ENCODE results near the gene RNU1-3. TPM values are rescaled to one million over a fixed set of nuclear protein-coding genes. Genes with fewer than 3 reads are reported as not detected.
A peak's percentile ranks its signal among the peaks of the same experiment; 100 is the strongest.

RNU1-3 gene
- total and polyA plus RNA-seq, 9 of the 15 experiments (the other 6 are each of a cell fraction or from before 2014, with no cell fraction given): under 0.01 to 32,823 (median 2,538) TPM; not detected in 4

- no peak for TF ChIP-seq EWSR1 (IDR thresholded peaks at IDR 0.05; ENCODE audit: borderline replicate concordance, low read depth, partially characterized antibody)
- peak; percentile 80 for TF ChIP-seq ZKSCAN1 (IDR thresholded peaks at IDR 0.05; ENCODE audit: low read depth, low read length)
- TF ChIP-seq, protein P1, sequence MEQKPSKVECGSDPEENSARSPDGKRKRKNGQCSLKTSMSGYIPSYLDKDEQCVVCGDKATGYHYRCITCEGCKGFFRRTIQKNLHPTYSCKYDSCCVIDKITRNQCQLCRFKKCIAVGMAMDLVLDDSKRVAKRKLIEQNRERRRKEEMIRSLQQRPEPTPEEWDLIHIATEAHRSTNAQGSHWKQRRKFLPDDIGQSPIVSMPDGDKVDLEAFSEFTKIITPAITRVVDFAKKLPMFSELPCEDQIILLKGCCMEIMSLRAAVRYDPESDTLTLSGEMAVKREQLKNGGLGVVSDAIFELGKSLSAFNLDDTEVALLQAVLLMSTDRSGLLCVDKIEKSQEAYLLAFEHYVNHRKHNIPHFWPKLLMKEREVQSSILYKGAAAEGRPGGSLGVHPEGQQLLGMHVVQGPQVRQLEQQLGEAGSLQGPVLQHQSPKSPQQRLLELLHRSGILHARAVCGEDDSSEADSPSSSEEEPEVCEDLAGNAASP (IDR thresholded peaks at IDR 0.05): no peak
- TF ChIP-seq HDAC1 (IDR thresholded peaks at IDR 0.05): peak in 1 of 2 experiments; percentile 78; a peak in 2 of 4 replicates
- TF ChIP-seq TFAM (CRISPR knock-in tag; conservative IDR thresholded peaks at IDR 0.05): no peak
- TF ChIP-seq ZNF197 (CRISPR knock-in tag; IDR thresholded peaks at IDR 0.05; ENCODE audit: low read depth): 0 out of 2 replicates have a peak, but pooled peaks have one; percentile 37
- TF ChIP-seq CBX3 (IDR thresholded peaks at IDR 0.05; ENCODE audit: borderline replicate concordance in 1 of 2, low read length in 2 of 2): peak in 1 of 2 experiments; percentile 71; a peak in 2 of 3 replicates
- no peak for TF ChIP-seq NR2C2 (CRISPR knock-in tag; IDR thresholded peaks at IDR 0.05)
- no peak for TF ChIP-seq NR2C2 (tag; IDR thresholded peaks at IDR 0.05)
- no peak for TF ChIP-seq HDAC2 (IDR thresholded peaks at IDR 0.05)
- no peak for TF ChIP-seq NELFE (IDR thresholded peaks at IDR 0.05; ENCODE audit: insufficient read depth, insufficient read length)
- peak in 1 of 2 experiments; percentile 25; a peak in 1 of 4 replicates for TF ChIP-seq ARNT (IDR thresholded peaks at IDR 0.05)
- TF ChIP-seq EHMT2 (IDR thresholded peaks at IDR 0.05): no peak
- peak; percentile 64; the same call in 1 of the 2 replicates for TF ChIP-seq FOXJ2 (tag; IDR thresholded peaks at IDR 0.05)
- TF ChIP-seq ZNF41 (CRISPR knock-in tag; conservative IDR thresholded peaks at IDR 0.05): 0 out of 2 replicates have a peak, but pooled peaks have one; percentile 55
- peak; percentile 68 for TF ChIP-seq ZNF24 (IDR thresholded peaks at IDR 0.05)
- 0 out of 2 replicates have a peak, but pooled peaks have one; percentile 19 for TF ChIP-seq ELF2 (CRISPR knock-in tag; IDR thresholded peaks at IDR 0.05)
- TF ChIP-seq CSDE1 (IDR thresholded peaks at IDR 0.05): peak in 1 of 2 experiments; percentile 89; a peak in 2 of 4 replicates
- no peak for TF ChIP-seq HNRNPK (IDR thresholded peaks at IDR 0.05; ENCODE audit: low read depth, low read length, poor library complexity, severe bottlenecking)
- TF ChIP-seq CBFA2T2 (conservative IDR thresholded peaks at IDR 0.05): no peak
- no peak for TF ChIP-seq CEBPZ (IDR thresholded peaks at IDR 0.05; ENCODE audit: borderline replicate concordance, low read depth, low read length)
- no peak for TF ChIP-seq SNIP1 (IDR thresholded peaks at IDR 0.05; ENCODE audit: low read depth)
- no peak for TF ChIP-seq GTF2F1 (IDR thresholded peaks at IDR 0.05; ENCODE audit: low read depth, low read length)
- peak in 1 of 2 experiments; percentile 42; a peak in 2 of 4 replicates for TF ChIP-seq TRIM24 (IDR thresholded peaks at IDR 0.05)
- peak; percentile 17; the same call in 1 of the 2 replicates for TF ChIP-seq BHLHE40 (IDR thresholded peaks at IDR 0.05; ENCODE audit: low read length)
These were observed 11.0 kb upstream of the RNU1-3 start (continued) for GRCh38 chr1:16677552-16678431.
